ENCODE data around the gene IER3.
"Not testable (repeated sequence)": the region's sequence is repeated elsewhere in the genome, so short reads cannot be mapped to it uniquely, and the experiment has no call there.

Gene IER3

GRCh38 chr6:30747300-30747687 lies 2.9 kb upstream of the IER3 start:
- DNase-seq: no peak

- DNase-seq: peak; percentile 48
Measured at GRCh38 chr6:30743099-30744053, 971 bp downstream of the IER3 start.

GRCh38 chr6:30742316-30743098 lies 1.8 kb downstream of the IER3 start, which contains the start of gene FLOT1:
FLOT1 (minus strand) TSS chr6:30742687; CDS start chr6:30742189, 498 bp downstream.
- peak; percentile 87 for DNase-seq

GRCh38 chr6:30741789-30742315 lies 2.5 kb downstream of the IER3 start:
- no peak for DNase-seq

- DNase-seq: no peak
Measured at GRCh38 chr6:30741063-30741779, 3.1 kb downstream of the IER3 start.

GRCh38 chr6:30740540-30740870 lies 3.8 kb downstream of the IER3 start:
- no peak for DNase-seq

GRCh38 chr6:30738532-30738931 lies 5.8 kb downstream of the IER3 start:
- DNase-seq: no peak

- no peak for DNase-seq
Measured at GRCh38 chr6:30735668-30736314, 8.6 kb downstream of the IER3 start.

GRCh38 chr6:30732237-30732943 lies 12.0 kb downstream of the IER3 start:
- DNase-seq: no peak

GRCh38 chr6:30730601-30731435 lies 13.5 kb downstream of the IER3 start:
- DNase-seq: peak; percentile 84

- no peak for DNase-seq
Measured at GRCh38 chr6:30727920-30728553, 16.3 kb downstream of the IER3 start.

- DNase-seq: no peak
Measured at GRCh38 chr6:30726506-30727413, 17.6 kb downstream of the IER3 start.

- no peak for DNase-seq
Measured at GRCh38 chr6:30725713-30726505, 18.4 kb downstream of the IER3 start.

- no peak for DNase-seq
Measured at GRCh38 chr6:30724906-30725667, 19.3 kb downstream of the IER3 start.

GRCh38 chr6:30723843-30724741 lies 20.3 kb downstream of the IER3 start:
- DNase-seq: not testable (repeated sequence)

- DNase-seq: not testable (repeated sequence)
Measured at GRCh38 chr6:30723159-30723842, 21.0 kb downstream of the IER3 start.

All from activated T-cell treated with anti-CD3 and anti-CD28 coated beads, Interleukin-2, amount 50 U/mL, for 1 hour (primary cell).